NCI-H2227 treated with DMSO at 0.1 percent for 48 hours (cell line): Measurements from ENCODE around the gene ZNF592.

Experiments used
- DNase-seq: peaks from one replicate; lab custom pipeline; 2025; lab: John Stamatoyannopoulos, UW

The ZNF592 gene

GRCh38 chr15:84775867-84776449 lies 27.6 kb downstream of the ZNF592 start:
- DNase-seq, result no peak

- DNase-seq, result no peak
These were observed 29.8 kb downstream of the ZNF592 start for GRCh38 chr15:84778194-84778593.

- no peak for DNase-seq
These were observed 32.1 kb downstream of the ZNF592 start for GRCh38 chr15:84780492-84780891.

- DNase-seq, result no peak
These were observed 33.1 kb downstream of the ZNF592 start for GRCh38 chr15:84781495-84781894.

- no peak for DNase-seq
These were observed 34.0 kb downstream of the ZNF592 start for GRCh38 chr15:84782346-84782745.

GRCh38 chr15:84783493-84784251 lies 35.3 kb downstream of the ZNF592 start:
- no peak for DNase-seq

- no peak for DNase-seq
These were observed 35.9 kb downstream of the ZNF592 start for GRCh38 chr15:84784262-84784661.

- DNase-seq, result no peak
These were observed 36.7 kb downstream of the ZNF592 start for GRCh38 chr15:84785053-84785452.

GRCh38 chr15:84788500-84788899 lies 40.1 kb downstream of the ZNF592 start:
- DNase-seq, result no peak

GRCh38 chr15:84789762-84790161 lies 41.4 kb downstream of the ZNF592 start:
- no peak for DNase-seq

GRCh38 chr15:84790676-84791075 lies 42.3 kb downstream of the ZNF592 start:
- DNase-seq, result no peak

GRCh38 chr15:84791763-84792162 lies 43.4 kb downstream of the ZNF592 start:
- DNase-seq, result no peak

GRCh38 chr15:84793431-84794161 lies 45.2 kb downstream of the ZNF592 start:
- DNase-seq, result no peak

GRCh38 chr15:84794162-84794547 lies 45.8 kb downstream of the ZNF592 start:
- no peak for DNase-seq

GRCh38 chr15:84795186-84795585 lies 46.8 kb downstream of the ZNF592 start:
- DNase-seq, result no peak

- DNase-seq, result no peak
These were observed 48.8 kb downstream of the ZNF592 start for GRCh38 chr15:84797212-84797611.

- no peak for DNase-seq
These were observed 49.4 kb downstream of the ZNF592 start for GRCh38 chr15:84797801-84798200.

GRCh38 chr15:84798436-84798946 lies 50.1 kb downstream of the ZNF592 start:
- no peak for DNase-seq

GRCh38 chr15:84799511-84800187 lies 51.3 kb downstream of the ZNF592 start:
- no peak for DNase-seq

- no peak for DNase-seq
These were observed 52.0 kb downstream of the ZNF592 start for GRCh38 chr15:84800365-84800806.

- DNase-seq, result no peak
These were observed 55.9 kb downstream of the ZNF592 start for GRCh38 chr15:84804005-84804900.
